Hepatocyte (in vitro differentiated cells): ENCODE results near the gene CLDN8. TPM values are rescaled to one million over a fixed set of nuclear protein-coding genes. Genes with fewer than 3 reads are reported as not detected.

ENCODE experiments used
- DNase-seq: peaks from one replicate; pipeline ENCODE4 v3.0.0-alpha.2; 2016; ENCODE audit warnings: low spot score
- H2AFZ ChIP-seq: fragments of 200-600 bp; sonication (generic); 2 replicates; pipeline ENCODE4 v1.6.0; 2016; ENCODE audit warnings: antibody characterized with exemption, mild to moderate bottlenecking
- H3K27ac ChIP-seq: fragments of 200-600 bp; sonication (generic); 2 replicates; pipeline ENCODE4 v1.5.1; 2016; ENCODE audit warnings: mild to moderate bottlenecking
- H3K27me3 ChIP-seq: fragments of 200-600 bp; sonication (generic); 2 replicates; pipeline ENCODE4 v1.6.1; 2016
- H3K36me3 ChIP-seq: fragments of 200-600 bp; sonication (generic); replicated peaks from 2 replicates; pipeline ENCODE4 v1.5.1; 2016; ENCODE audit warnings: low read depth; ENCODE audit not compliant: insufficient read depth
- H3K4me1 ChIP-seq: fragments of 200-600 bp; sonication (generic); 2 replicates; pipeline ENCODE4 v1.5.1; 2016; ENCODE audit warnings: mild to moderate bottlenecking, moderate library complexity; ENCODE audit not compliant: insufficient read depth
- H3K4me2 ChIP-seq: fragments of 200-600 bp; sonication (generic); 2 replicates; pipeline ENCODE4 v1.6.0; 2016
- H3K4me3 ChIP-seq: fragments of 200-600 bp; sonication (generic); 2 replicates; pipeline ENCODE4 v1.5.1; 2016; ENCODE audit warnings: mild to moderate bottlenecking
- H3K79me2 ChIP-seq: fragments of 200-600 bp; sonication (generic); 2 replicates; pipeline ENCODE4 v1.6.0; 2017; ENCODE audit warnings: mild to moderate bottlenecking
- H3K9me2 ChIP-seq: fragments of 200-600 bp; sonication (generic); replicated peaks from 2 replicates; pipeline ENCODE4 v1.6.0; 2017; ENCODE audit warnings: mild to moderate bottlenecking; ENCODE audit not compliant: insufficient read depth
- H3K9me3 ChIP-seq: fragments of 200-600 bp; sonication (generic); 2 replicates; pipeline ENCODE4 v1.5.1; 2016; ENCODE audit warnings: low read depth, mild to moderate bottlenecking
- H4K20me1 ChIP-seq: fragments of 200-600 bp; sonication (generic); 2 replicates; pipeline ENCODE4 v1.6.0; 2016; ENCODE audit warnings: mild to moderate bottlenecking; ENCODE audit not compliant: insufficient read depth, poor library complexity, severe bottlenecking
- EZH2 ChIP-seq: fragments of 200-600 bp; sonication (generic); IDR thresholded peaks from 2 replicates; pipeline ENCODE4 v1.6.1; 2016; ENCODE audit warnings: antibody characterized with exemption, mild to moderate bottlenecking, borderline replicate concordance
- EZH2phosphoT487 ChIP-seq: fragments of 200-600 bp; sonication (generic); IDR thresholded peaks from one replicate; pipeline ENCODE4 v1.6.1; 2018; ENCODE audit warnings: antibody characterized with exemption, mild to moderate bottlenecking, low read depth, moderate library complexity; ENCODE audit not compliant: unreplicated experiment, severe bottlenecking
- WGBS: methylation state at CpG from one replicate; pipeline ENCODE4 v1.1.6; 2016; ENCODE audit warnings: low lambda C conversion rate; ENCODE audit errors: missing lambda C conversion rate; 5-methylcytosine and 5-hydroxymethylcytosine counted together
- polyA plus RNA-seq: library from polyadenylated mRNA; unstranded; fragments of >200 nt; fragmentation: Nextera tagmentation; extraction: Ambion mirVana; gene quantifications from 2 replicates; pipeline ENCODE4 v1.2.1, GENCODE V29; 2016
- total RNA-seq: library from RNA; depleted of rRNA; stranded (reverse); fragments of >200 nt; gene quantifications from 2 replicates; pipeline ENCODE4 v1.2.3, GENCODE V29; 2014
- TF ChIP-seq, protein P1 (sequence below): fragments of 200-600 bp; sonication (generic); IDR thresholded peaks from 2 replicates; pipeline ENCODE4 v1.5.1; 2016; ENCODE audit warnings: antibody characterized with exemption, mild to moderate bottlenecking; ENCODE audit not compliant: poor library complexity

The CLDN8 gene
- total and polyA plus RNA-seq, 2 experiments from 2014 or later: 0.44 to 0.67 TPM

DNA sequence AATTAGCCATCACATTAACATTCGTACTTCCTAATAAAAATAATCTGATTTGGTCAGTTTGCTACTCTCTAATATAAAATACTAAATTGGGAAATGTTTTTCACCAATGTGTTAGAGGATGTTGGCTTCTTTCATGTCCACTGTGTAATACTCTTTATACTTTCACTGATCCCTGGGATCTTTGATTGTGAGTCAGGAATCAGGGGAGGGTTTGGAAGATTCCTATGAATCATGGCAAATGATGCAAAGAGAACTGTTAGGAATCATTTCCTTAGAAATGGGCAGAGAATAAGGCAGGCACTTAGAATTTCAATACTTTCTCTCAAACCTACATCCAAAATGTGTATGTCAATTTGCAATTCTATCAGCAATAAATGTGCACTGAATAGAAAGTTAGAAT, 35.9 kb upstream of the CLDN8 start:
- no peaks in the 10 kb centered on the region for H3K27me3 ChIP-seq
- H3K27ac ChIP-seq: no peak overlapping the region
- H3K9me2 ChIP-seq: no peaks in the 10 kb centered on the region
- H4K20me1 ChIP-seq: no peaks in the 10 kb centered on the region
- no peak overlapping the region for H3K4me3 ChIP-seq
- H3K36me3 ChIP-seq: no peaks in the 10 kb centered on the region
- no peak for TF ChIP-seq EZH2phosphoT487
- TF ChIP-seq, protein P1, sequence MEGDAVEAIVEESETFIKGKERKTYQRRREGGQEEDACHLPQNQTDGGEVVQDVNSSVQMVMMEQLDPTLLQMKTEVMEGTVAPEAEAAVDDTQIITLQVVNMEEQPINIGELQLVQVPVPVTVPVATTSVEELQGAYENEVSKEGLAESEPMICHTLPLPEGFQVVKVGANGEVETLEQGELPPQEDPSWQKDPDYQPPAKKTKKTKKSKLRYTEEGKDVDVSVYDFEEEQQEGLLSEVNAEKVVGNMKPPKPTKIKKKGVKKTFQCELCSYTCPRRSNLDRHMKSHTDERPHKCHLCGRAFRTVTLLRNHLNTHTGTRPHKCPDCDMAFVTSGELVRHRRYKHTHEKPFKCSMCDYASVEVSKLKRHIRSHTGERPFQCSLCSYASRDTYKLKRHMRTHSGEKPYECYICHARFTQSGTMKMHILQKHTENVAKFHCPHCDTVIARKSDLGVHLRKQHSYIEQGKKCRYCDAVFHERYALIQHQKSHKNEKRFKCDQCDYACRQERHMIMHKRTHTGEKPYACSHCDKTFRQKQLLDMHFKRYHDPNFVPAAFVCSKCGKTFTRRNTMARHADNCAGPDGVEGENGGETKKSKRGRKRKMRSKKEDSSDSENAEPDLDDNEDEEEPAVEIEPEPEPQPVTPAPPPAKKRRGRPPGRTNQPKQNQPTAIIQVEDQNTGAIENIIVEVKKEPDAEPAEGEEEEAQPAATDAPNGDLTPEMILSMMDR: no peak
- no peak for TF ChIP-seq EZH2
- H2AFZ ChIP-seq: no peak overlapping the region
- no peaks in the 10 kb centered on the region for H3K79me2 ChIP-seq
- no peaks in the 10 kb centered on the region for H3K4me1 ChIP-seq
- H3K9me3 ChIP-seq: no peaks in the 10 kb centered on the region
- no peak for DNase-seq
- no peak overlapping the region for H3K4me2 ChIP-seq
- 79% methylated on average over 1 of the region's 1 CpG for WGBS

DNA sequence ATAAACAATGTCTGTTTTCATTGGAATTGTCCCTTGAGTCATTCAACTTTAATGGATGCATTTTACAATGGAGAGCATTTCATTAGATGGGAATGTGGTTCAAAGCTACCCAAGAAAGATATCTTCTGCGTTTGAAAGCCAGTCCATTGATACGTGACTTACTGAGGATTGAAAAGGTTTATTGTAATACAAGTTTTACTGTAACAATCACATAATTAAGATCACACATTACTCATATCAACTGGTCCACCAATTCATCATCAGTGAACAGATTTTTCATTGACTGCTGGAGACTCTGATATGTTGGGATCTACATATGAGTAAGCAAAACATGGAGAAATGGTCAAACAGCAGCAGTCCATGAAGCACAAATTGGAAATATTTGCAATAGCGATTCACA, 34.0 kb upstream of the CLDN8 start:
- Histone ChIP-seq H3K27ac (no peak overlapping the region), H3K36me3 (no peaks in the 10 kb centered on the region), H3K27me3 (no peaks in the 10 kb centered on the region), H3K9me2 (no peaks in the 10 kb centered on the region), H3K4me2 (no peak overlapping the region), H2AFZ (no peak overlapping the region), H4K20me1 (no peaks in the 10 kb centered on the region), H3K79me2 (no peaks in the 10 kb centered on the region), H3K9me3 (no peaks in the 10 kb centered on the region), H3K4me1 (no peaks in the 10 kb centered on the region), H3K4me3 (no peak overlapping the region)
- 57% methylated on average over 3 of the region's 3 CpGs for WGBS
- TF ChIP-seq EZH2 (no peak), EZH2phosphoT487 (no peak)
- TF ChIP-seq, protein P1: no peak
- DNase-seq: no peak

DNA sequence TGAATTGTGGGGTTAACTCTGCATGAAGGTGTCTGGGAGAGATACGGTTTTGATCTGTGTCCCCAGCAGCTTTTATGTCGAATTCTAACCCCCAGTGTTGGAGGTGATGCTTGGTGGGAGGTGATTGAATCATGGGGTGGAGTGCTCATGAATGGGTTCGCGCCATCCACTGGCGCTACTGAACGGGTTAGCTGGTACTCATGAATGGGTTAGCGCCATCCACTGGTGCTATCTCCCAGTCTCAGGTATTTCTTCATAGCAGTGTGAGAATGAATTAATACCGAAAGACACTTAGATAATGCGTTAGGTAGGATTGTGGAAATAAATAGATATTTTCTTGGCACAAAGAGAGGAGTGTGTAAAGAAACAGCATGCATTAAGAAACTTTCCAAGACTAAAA, 32.9 kb upstream of the CLDN8 start:
- Histone ChIP-seq H3K79me2 (no peaks in the 10 kb centered on the region), H3K9me2 (no peaks in the 10 kb centered on the region)
- DNase-seq: no peak

More for the DNA sequence above, 32.9 kb upstream of the CLDN8 start:
- no peaks in the 10 kb centered on the region for H3K9me3 ChIP-seq
- no peak overlapping the region for H3K4me3 ChIP-seq
- H2AFZ ChIP-seq: no peak overlapping the region
- no peaks in the 10 kb centered on the region for H3K27me3 ChIP-seq
- H3K27ac ChIP-seq: no peak overlapping the region
- TF ChIP-seq, protein P1: no peak
- TF ChIP-seq EZH2 (no peak), EZH2phosphoT487 (no peak)
- no peak overlapping the region for H3K4me2 ChIP-seq
- no peaks in the 10 kb centered on the region for H3K36me3 ChIP-seq
- no peaks in the 10 kb centered on the region for H3K4me1 ChIP-seq
- H4K20me1 ChIP-seq: no peaks in the 10 kb centered on the region
- 93% methylated on average over 9 of the region's 9 CpGs for WGBS
